Esophagus muscularis mucosa (tissue), 4 donors: ENCODE results near the gene CCNO. TPM values are rescaled to one million over a fixed set of nuclear protein-coding genes. Genes with fewer than 3 reads are reported as not detected.
A peak's percentile ranks its signal among the peaks of the same experiment; 100 is the strongest.

ENCODE experiments used
- DNase-seq: peaks from one replicate; pipeline ENCODE4 v3.0.0-alpha.2; 2017; ENCODE audit errors: extremely low spot score
- H3K27ac ChIP-seq, 4 donors: fragments of 200-600 bp; sonication (generic); replicated peaks in 1 of 4; 1 replicate in 3 of 4; 2 replicates in 1 of 4; pipeline ENCODE4 v1.5.1; 2016 to 2019; ENCODE audit warnings: mild to moderate bottlenecking in 1 of 4
- H3K27me3 ChIP-seq, 4 donors: fragments of 200-600 bp; sonication (generic); one replicate each; pipeline versions ENCODE4 v1.5.1 to v1.6.0; 2016 to 2019
- H3K36me3 ChIP-seq, 4 donors: fragments of 200-600 bp; sonication (generic); one replicate each; pipeline ENCODE4 v1.5.1; 2016 to 2019
- H3K4me1 ChIP-seq, 4 donors: fragments of 200-600 bp; sonication (generic); one replicate each; pipeline ENCODE4 v1.5.1; 2016 to 2019
- H3K4me3 ChIP-seq, 4 donors: fragments of 200-600 bp; sonication (generic); 1 replicate in 2 of 4; 2 replicates in 2 of 4; pipeline ENCODE4 v1.5.1; 2016 to 2019; ENCODE audit warnings: mild to moderate bottlenecking in 4 of 4, moderate library complexity in 1 of 4
- H3K9me3 ChIP-seq, 4 donors: fragments of 200-600 bp; sonication (generic); 1 replicate in 3 of 4; 2 replicates in 1 of 4; pipeline ENCODE4 v1.5.1; 2016 to 2019
- EP300 ChIP-seq: sonication (generic); formaldehyde crosslinking; IDR thresholded peaks from one replicate; pipeline ENCODE4 v1.6.1; 2017; ENCODE audit warnings: antibody characterized with exemption
- POLR2A ChIP-seq: fragments of 450-650 bp; IDR thresholded peaks from one replicate; pipeline ENCODE4 v1.6.1; 2017; ENCODE audit warnings: antibody characterized with exemption, moderate library complexity, mild to moderate bottlenecking, low read depth
- POLR2AphosphoS5 ChIP-seq, 2 donors: sonication (generic); formaldehyde crosslinking; IDR thresholded peaks; one replicate each; pipeline ENCODE4 v1.6.1; 2017; ENCODE audit warnings: antibody characterized with exemption in 2 of 2
- WGBS: methylation state at CpG from one replicate; pipeline ENCODE4 v1.1.5; 2018; 5-methylcytosine and 5-hydroxymethylcytosine counted together
- intact Hi-C: fragments of 100-400 bp; cut with DNase I; formaldehyde crosslinking; loops from one replicate; pipeline ENCODE4 v1.15.1; 2023
- total RNA-seq, 4 donors: library from RNA; depleted of rRNA; stranded (reverse); fragments of >200 nt; gene quantifications; one replicate each; pipeline versions ENCODE4 v1.1.0 to v1.2.1, GENCODE V29; 2016
- TF ChIP-seq, protein P1 (sequence below), 3 experiments: fragments of 200-600 bp in 2 of 3; fragments of 450-650 bp in 1 of 3; sonication (generic) in 2 of 3; IDR thresholded peaks; one replicate each; pipeline ENCODE4 v1.5.1; 2017 to 2019; ENCODE audit warnings: antibody characterized with exemption in 3 of 3, mild to moderate bottlenecking in 2 of 3, moderate library complexity in 1 of 3

Gene CCNO
- total RNA-seq, 4 donors from 2014 or later = 0.19 TPM; not detected in 3

DNA sequence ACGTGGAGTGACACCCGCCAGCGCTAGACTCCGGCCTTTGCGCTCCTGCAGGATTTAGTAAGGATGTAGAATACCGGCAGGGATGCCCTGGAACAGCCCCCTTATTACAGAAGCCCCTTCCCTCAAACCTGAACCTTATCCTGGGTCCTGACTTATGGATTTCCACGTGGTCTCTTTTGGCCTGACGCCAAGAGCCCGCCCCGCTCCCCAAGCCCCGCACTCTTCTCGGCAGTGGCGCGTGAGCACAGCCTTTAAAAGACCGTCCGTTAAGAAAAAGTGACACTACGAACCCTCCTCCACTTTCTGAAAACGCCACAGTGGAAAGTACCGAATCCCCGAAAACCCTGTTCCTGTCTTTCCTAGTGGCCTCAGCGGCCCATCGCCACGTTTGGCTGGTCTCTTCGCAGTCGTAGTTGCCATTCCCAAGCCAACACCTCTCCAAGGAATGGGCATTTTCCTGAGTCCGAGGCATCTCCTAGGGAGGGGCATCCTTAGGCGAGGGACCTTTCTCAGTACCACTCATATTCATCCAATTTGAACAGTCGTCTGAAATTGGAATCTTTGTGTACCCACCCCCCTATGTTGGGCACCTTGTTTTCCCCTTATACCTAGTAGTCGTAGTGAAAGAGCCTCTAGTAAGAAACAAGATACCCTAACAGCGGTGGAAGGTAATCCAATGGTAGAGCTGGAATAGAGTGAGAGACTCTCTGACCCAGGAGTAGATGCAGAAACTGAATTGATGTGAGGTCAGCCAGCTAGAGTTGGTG is 5.6 kb downstream of the CCNO start:
- WGBS = 8% methylated on average over 29 of the region's 30 CpGs
- Histone ChIP-seq H3K36me3 (no peaks in the 10 kb centered on the region), H3K27ac (no peak overlapping the region), H3K4me1 (peaks cover 31 to 53% (median 48%) of the 10 kb centered on the region in 4 donors), H3K9me3 (no peaks in the 10 kb centered on the region), H3K27me3 (peaks cover 34 to 100% (median 91%) of the 10 kb centered on the region in 4 donors), H3K4me3 (peak overlapping the region; percentile 44 to 54 (median 47))
- peak; percentile 77 for DNase-seq
- TF ChIP-seq POLR2AphosphoS5 (IDR thresholded peaks at IDR 0.05) = no peak
- TF ChIP-seq EP300 = no peak
- TF ChIP-seq, protein P1, sequence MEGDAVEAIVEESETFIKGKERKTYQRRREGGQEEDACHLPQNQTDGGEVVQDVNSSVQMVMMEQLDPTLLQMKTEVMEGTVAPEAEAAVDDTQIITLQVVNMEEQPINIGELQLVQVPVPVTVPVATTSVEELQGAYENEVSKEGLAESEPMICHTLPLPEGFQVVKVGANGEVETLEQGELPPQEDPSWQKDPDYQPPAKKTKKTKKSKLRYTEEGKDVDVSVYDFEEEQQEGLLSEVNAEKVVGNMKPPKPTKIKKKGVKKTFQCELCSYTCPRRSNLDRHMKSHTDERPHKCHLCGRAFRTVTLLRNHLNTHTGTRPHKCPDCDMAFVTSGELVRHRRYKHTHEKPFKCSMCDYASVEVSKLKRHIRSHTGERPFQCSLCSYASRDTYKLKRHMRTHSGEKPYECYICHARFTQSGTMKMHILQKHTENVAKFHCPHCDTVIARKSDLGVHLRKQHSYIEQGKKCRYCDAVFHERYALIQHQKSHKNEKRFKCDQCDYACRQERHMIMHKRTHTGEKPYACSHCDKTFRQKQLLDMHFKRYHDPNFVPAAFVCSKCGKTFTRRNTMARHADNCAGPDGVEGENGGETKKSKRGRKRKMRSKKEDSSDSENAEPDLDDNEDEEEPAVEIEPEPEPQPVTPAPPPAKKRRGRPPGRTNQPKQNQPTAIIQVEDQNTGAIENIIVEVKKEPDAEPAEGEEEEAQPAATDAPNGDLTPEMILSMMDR (IDR thresholded peaks at IDR 0.05) = no peak
- TF ChIP-seq POLR2A = no peak
- intact Hi-C loops = no loop called here

DNA sequence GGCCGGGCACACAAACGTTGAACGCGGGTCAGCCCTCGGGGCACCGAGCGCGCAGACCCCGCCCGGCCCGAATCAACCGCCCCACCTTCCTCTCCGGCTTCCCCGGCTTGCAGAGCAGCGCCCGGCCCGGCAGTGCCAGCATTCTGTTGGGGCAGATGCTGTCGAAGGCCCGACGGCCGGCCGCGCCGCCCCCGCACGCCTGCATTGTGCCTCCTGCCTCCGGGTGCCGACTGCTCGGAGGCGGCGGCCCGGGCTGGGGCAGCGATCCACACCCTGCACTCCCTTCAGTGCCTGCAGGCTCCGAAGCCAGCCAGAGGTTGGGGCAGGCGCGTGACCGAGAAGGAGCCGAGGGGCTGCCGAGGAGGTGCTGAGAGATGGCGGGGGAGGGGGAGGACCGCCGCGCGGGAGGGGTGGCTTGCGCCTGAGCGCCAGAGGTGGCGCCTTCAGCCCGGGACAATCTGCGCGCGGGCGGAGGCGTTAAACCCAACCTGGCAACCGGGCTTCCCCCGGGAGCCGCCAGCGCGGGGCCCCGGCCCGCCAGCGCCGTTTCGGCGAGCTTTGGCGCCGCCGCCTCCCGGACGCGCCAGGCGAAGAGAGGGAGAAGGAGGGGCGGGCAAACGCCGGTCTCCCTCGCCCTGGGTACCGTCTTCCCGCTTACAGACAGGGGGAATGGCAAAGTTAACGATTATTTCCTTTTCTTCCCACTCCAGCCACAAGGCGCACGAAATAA is 6.3 kb downstream of the CCNO start, which contains the start of gene MCIDAS:
TSS of gene MCIDAS (minus strand) at position 382 of the 730 bp plus-strand sequence. CDS start at position 205, 177 bp downstream.
- Histone ChIP-seq H3K27ac (no peak within 1 kb of the TSS), H3K4me1 (peaks cover 24 to 53% (median 44%) of the 10 kb centered on the region in 4 donors), H3K4me3 (peak within 1 kb of the TSS; percentile 44 to 54 (median 47)), H3K27me3 (peaks cover 34 to 100% (median 91%) of the 10 kb centered on the region in 4 donors), H3K36me3 (no peaks in the 10 kb centered on the region), H3K9me3 (no peaks in the 10 kb centered on the region)
- intact Hi-C loops = no loop called here
- TF ChIP-seq EP300 = no peak
- TF ChIP-seq POLR2AphosphoS5 (IDR thresholded peaks at IDR 0.05) = no peak
- TF ChIP-seq POLR2A = no peak
- TF ChIP-seq, protein P1 (IDR thresholded peaks at IDR 0.05) = no peak
- DNase-seq = peak; percentile 86
- WGBS = 0% methylated on average over 4 of the region's 80 CpGs

DNA sequence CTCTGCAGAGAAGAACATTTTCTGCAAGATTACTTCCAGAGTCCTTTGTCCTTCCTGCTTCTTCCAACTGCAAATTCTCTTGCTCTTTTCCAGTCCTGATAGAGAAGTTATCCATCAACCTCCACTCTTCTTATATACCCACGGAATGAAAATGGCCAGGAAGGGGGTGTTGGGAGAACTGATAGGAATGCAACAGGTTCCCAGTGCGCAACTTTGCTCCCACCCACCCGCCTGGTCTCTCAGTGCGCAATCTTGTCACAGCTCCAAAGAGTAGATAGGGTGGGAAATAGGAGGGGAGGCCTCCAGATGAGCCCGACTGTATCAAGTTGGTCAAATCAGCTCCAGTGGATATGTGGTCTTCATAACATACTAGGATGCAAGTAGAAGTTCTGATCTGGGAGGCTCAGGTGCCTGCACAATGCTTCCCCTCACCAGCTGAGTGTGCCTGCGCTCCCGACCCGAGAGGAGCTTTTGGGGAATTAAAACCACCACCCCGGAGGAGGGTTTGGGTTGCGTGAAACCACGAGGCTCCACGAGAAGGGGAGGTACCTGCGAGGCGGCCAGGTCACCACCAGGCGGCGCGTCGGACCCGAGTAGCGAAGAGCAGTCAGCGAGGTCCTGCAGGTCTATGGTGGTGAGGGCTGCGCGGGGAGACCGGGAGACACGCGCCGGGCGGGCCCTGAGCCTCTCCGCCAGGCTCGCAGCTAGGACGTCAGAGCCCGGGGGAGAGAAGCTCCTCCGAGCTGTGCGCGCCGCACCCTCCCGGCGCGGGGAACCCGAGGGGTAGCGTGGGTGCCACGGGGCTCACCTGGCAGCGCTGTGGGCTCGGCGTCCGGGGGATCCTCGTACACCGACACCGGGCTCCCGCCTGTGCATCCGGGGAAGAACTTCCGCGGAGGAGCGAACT is 7.1 kb downstream of the CCNO start:
- H3K4me3 ChIP-seq = peak overlapping the region; percentile 44 to 54 (median 47)
- H3K4me1 ChIP-seq = peaks cover 16 to 48% (median 36%) of the 10 kb centered on the region in 4 donors
- WGBS = 20% methylated on average over 12 of the region's 54 CpGs
- H3K9me3 ChIP-seq = no peaks in the 10 kb centered on the region
- intact Hi-C loops = no loop called here
- H3K36me3 ChIP-seq = no peaks in the 10 kb centered on the region
- TF ChIP-seq, protein P1 (IDR thresholded peaks at IDR 0.05) = peak in 1 of 3 experiments; percentile 12
- TF ChIP-seq POLR2AphosphoS5 (IDR thresholded peaks at IDR 0.05) (no peak), EP300 (no peak), POLR2A (no peak)
- peaks cover 28 to 100% (median 91%) of the 10 kb centered on the region in 4 donors for H3K27me3 ChIP-seq
- H3K27ac ChIP-seq = no peak overlapping the region
- peak; percentile 10 for DNase-seq

DNA sequence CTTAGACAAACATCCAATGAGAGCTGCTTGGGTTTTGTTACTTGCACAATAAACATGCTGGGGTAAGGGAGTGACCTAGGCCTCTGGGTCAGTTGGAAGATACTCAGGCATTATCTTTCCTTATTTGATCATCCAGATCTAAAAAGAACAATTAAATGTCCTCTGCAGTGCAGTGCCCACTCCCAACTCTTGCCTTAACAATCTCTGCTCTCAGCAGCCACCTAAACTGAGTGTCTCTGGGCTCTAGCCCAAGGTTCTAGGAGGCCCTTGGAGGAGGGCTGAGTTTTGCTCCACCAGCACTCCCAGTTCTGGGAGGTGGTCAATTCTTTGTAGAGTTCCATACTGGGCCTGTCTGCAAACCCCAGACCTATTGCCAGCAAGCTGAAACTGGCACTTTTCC is 8.1 kb downstream of the CCNO start:
- peaks cover 19 to 50% (median 36%) of the 10 kb centered on the region in 4 donors for H3K4me1 ChIP-seq
- H3K36me3 ChIP-seq = no peaks in the 10 kb centered on the region
- H3K27me3 ChIP-seq = peaks cover 28 to 100% (median 91%) of the 10 kb centered on the region in 4 donors
- H3K4me3 ChIP-seq = no peak overlapping the region
- no peaks in the 10 kb centered on the region for H3K9me3 ChIP-seq
- H3K27ac ChIP-seq = no peak overlapping the region
- DNase-seq = peak; percentile 78
- TF ChIP-seq POLR2AphosphoS5 (IDR thresholded peaks at IDR 0.05) (no peak), EP300 (no peak), POLR2A (no peak)
- TF ChIP-seq, protein P1 (IDR thresholded peaks at IDR 0.05) = no peak
- intact Hi-C loops = no loop called here
